ENCODE data around the gene PRUNE2. TPM values are rescaled to one million over a fixed set of nuclear protein-coding genes. Genes with fewer than 3 reads are reported as not detected.

Gene PRUNE2
- total RNA-seq, 4 donors from 2014 or later = 586 to 728 (median 654) TPM

DNA sequence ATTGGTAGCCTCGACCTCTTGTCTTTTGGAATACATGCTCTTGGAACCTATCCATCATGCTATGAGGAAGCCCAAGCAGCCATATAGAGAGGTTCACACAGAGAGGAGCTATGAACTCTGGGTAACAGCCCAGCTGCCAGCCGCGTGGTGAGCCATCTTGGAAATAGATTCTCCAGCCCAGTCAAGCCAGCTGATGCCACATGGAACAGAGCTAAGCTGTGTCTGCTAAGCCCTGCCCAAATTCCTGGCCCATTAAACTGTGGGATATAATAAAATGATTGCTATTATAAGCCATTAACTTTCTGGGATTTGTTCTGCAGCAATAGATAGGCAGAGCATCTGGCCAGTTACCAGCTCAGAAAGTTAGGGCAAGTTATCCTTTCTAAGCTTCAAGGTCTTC lies 4.9 kb upstream of the PRUNE2 start:
- no peaks in the 10 kb centered on the region for H3K27me3 ChIP-seq
- no peaks in the 10 kb centered on the region for H3K9me3 ChIP-seq
- 100% methylated on average over 3 of the region's 3 CpGs for WGBS
- no peak for DNase-seq (ENCODE audit: extremely low spot score)
- H3K4me1 ChIP-seq = peaks cover 1 to 11% (median 9%) of the 10 kb centered on the region in 4 donors
- no peak overlapping the region for H3K27ac ChIP-seq (replicated peaks in 1 of 4)
- TF ChIP-seq, protein P1, sequence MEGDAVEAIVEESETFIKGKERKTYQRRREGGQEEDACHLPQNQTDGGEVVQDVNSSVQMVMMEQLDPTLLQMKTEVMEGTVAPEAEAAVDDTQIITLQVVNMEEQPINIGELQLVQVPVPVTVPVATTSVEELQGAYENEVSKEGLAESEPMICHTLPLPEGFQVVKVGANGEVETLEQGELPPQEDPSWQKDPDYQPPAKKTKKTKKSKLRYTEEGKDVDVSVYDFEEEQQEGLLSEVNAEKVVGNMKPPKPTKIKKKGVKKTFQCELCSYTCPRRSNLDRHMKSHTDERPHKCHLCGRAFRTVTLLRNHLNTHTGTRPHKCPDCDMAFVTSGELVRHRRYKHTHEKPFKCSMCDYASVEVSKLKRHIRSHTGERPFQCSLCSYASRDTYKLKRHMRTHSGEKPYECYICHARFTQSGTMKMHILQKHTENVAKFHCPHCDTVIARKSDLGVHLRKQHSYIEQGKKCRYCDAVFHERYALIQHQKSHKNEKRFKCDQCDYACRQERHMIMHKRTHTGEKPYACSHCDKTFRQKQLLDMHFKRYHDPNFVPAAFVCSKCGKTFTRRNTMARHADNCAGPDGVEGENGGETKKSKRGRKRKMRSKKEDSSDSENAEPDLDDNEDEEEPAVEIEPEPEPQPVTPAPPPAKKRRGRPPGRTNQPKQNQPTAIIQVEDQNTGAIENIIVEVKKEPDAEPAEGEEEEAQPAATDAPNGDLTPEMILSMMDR (IDR thresholded peaks at IDR 0.05) = no peak
- no peak for TF ChIP-seq POLR2AphosphoS5 (IDR thresholded peaks at IDR 0.05)
- no peak for TF ChIP-seq EP300 (IDR thresholded peaks at IDR 0.05)
- TF ChIP-seq POLR2A (IDR thresholded peaks at IDR 0.05; ENCODE audit: low read depth) = no peak
- H3K4me3 ChIP-seq = no peak overlapping the region
- intact Hi-C loops (cut with DNase I) = no loop called here
- no peaks in the 10 kb centered on the region for H3K36me3 ChIP-seq

DNA sequence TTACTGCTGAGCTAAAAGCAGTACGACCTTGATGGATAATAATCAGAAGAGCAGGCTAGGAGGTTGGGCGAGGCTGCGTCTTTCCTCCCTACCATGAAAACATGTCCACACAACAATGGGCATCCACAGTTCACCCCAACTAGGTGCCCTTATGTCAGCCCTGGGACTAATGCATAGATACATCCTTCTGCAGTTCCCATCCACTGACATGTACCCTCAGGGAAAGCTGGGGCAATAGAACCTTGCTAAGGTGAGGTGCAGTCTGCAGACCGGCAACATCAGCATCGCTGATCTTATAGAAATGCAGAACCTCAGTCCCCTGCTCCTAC lies 697 bp upstream of the PRUNE2 start:
- WGBS = 11% methylated on average over 5 of the region's 5 CpGs
- Histone ChIP-seq H3K27me3 (no peaks in the 10 kb centered on the region), H3K27ac (replicated peaks in 1 of 4) (peak overlapping the region; percentile 78 to 91 (median 88)), H3K9me3 (no peaks in the 10 kb centered on the region), H3K4me3 (peak overlapping the region; percentile 53 to 82 (median 65)), H3K36me3 (no peaks in the 10 kb centered on the region), H3K4me1 (peaks cover 14 to 23% (median 17%) of the 10 kb centered on the region in 4 donors)
- TF ChIP-seq POLR2AphosphoS5 (IDR thresholded peaks at IDR 0.05) (no peak), EP300 (IDR thresholded peaks at IDR 0.05) (no peak), POLR2A (IDR thresholded peaks at IDR 0.05; ENCODE audit: low read depth) (no peak)
- TF ChIP-seq, protein P1 (IDR thresholded peaks at IDR 0.05) = no peak
- intact Hi-C loops (cut with DNase I) = loop anchor here (5.0 kb wide), 3 partner anchors 44 to 91 kb away; no protein-coding TSS in a partner anchor
- no peak for DNase-seq (ENCODE audit: extremely low spot score)

DNA sequence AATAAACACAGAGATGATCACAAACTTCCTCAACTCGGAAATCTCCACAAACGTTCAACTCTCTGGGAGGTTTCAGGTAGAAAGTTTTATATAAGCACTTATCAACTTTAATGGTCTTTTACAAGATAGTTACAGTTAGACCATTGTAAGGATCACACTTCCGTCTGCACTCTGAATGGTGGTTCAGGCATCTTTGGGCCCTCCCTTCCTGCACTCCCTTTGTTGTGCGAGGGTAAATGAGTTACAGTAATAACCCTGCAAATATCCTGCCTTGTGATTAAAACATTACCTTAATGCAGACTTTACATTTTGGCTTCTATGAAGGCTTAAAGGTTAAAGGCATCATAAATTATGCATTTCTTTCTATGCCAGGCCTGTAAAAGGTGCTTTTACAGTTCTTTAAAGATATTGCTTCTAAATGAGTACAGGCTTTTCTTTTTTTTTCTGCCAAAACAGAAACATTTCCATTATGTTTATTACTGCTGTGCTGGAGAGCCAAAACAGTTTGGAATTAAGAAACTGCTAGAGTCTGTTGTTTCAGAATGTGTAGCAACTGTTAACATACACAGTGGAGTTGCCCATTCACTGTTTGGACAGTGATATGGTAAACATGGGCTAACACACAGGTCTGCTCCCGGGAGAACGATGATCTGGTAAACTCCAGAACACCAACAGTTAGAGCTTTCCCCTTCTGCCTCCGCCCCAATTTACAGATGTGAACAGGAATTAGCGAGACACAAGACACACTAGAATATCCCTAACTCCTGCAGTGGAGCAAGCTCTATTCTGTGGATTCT lies 1.1 kb downstream of the PRUNE2 start:
- intact Hi-C loops (cut with DNase I) = loop anchor here (5.0 kb wide), 3 partner anchors 43 to 92 kb away; no protein-coding TSS in a partner anchor
- H3K4me3 ChIP-seq = peak overlapping the region; percentile 53 to 82 (median 65)
- TF ChIP-seq POLR2AphosphoS5 (IDR thresholded peaks at IDR 0.05) = peak in 1 of 2 donors; percentile 4
- TF ChIP-seq, protein P1 (IDR thresholded peaks at IDR 0.05) = no peak
- H3K4me1 ChIP-seq = peaks cover 14 to 41% (median 34%) of the 10 kb centered on the region in 4 donors
- 43% methylated on average over 8 of the region's 8 CpGs for WGBS
- H3K27ac ChIP-seq (replicated peaks in 1 of 4) = peak overlapping the region; percentile 78 to 91 (median 88)
- H3K9me3 ChIP-seq = no peaks in the 10 kb centered on the region
- no peaks in the 10 kb centered on the region for H3K36me3 ChIP-seq
- DNase-seq (ENCODE audit: extremely low spot score) = no peak
- no peaks in the 10 kb centered on the region for H3K27me3 ChIP-seq

DNA sequence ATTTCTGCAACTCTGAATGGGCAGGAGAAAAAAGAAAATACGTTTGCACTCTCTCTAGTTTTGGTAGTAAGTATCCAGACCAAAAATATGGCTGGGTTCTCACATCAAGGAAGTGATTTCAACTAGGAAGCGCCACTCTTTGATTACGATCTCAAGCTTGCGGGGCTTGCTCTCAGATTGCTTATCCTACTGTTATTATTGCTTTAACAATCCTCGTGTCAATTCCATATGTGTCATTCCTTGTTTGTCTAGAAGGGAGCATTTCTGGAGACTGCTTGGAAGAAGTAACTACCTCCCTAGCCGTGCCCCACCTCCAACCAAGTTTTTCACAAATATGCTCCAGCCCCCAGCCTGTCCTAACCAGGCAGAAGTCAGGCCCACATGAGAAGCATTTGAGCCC lies 3.5 kb downstream of the PRUNE2 start:
- no peak for DNase-seq (ENCODE audit: extremely low spot score)
- Histone ChIP-seq H3K9me3 (no peaks in the 10 kb centered on the region), H3K27me3 (no peaks in the 10 kb centered on the region), H3K36me3 (no peaks in the 10 kb centered on the region), H3K27ac (replicated peaks in 1 of 4) (peak overlapping the region; percentile 78 to 91 (median 88)), H3K4me3 (peak overlapping the region; percentile 53 to 82 (median 65)), H3K4me1 (peaks cover 14 to 60% (median 58%) of the 10 kb centered on the region in 4 donors)
- TF ChIP-seq POLR2AphosphoS5 (IDR thresholded peaks at IDR 0.05) = peak in 1 of 2 donors; percentile 49
- TF ChIP-seq, protein P1 (IDR thresholded peaks at IDR 0.05) = no peak
- 37% methylated on average over 6 of the region's 6 CpGs for WGBS
- intact Hi-C loops (cut with DNase I) = no loop called here
